GM03348 (cell line): Measurements from ENCODE around the gene RIOK1.
A peak's percentile ranks its signal among the peaks of the same experiment; 100 is the strongest.

Experiments used
- DNase-seq: peaks from one replicate; pipeline ENCODE4 v3.0.0; 2012; ENCODE audit warnings: low spot score

RIOK1 gene

DNA sequence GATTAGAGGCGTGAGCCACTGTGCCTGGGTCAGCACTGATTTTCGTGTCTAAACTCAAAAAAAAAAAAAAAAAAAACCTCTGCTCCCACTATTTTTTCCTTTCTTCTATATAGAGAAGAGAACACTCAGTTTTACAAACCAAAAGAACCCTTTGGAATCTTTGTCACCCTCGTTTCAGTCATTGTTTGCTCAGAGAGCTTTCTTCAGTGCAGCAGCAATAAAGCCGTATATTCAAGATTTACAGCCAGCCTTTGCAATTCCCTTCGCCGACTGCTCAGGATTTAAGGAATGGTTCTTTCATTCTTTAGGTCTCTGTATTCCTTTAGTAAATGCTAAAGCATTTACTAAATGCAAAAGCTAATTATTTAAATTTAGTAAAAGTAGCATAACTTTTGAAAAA, 20.1 kb downstream of the RIOK1 start:
- DNase-seq = no peak

DNA sequence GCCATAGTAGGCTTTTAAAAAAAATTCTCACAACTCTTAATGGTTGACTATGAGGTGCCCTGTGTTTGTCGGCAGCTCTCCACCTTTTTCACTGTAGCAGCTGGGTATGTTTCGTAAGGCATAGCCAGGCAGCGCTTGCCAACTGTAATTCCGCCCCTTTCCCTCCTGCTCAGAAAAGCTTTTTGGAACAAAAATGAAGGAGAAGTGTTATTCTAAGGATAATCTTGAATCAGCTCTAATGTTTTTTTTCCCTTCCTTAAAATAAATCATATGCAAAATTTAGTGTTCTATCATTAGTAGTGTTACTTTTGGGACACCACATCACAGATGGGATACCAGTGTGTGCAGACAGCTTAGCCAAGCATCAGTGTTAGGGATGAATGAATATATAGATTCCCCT, 21.2 kb downstream of the RIOK1 start:
- no peak for DNase-seq

DNA sequence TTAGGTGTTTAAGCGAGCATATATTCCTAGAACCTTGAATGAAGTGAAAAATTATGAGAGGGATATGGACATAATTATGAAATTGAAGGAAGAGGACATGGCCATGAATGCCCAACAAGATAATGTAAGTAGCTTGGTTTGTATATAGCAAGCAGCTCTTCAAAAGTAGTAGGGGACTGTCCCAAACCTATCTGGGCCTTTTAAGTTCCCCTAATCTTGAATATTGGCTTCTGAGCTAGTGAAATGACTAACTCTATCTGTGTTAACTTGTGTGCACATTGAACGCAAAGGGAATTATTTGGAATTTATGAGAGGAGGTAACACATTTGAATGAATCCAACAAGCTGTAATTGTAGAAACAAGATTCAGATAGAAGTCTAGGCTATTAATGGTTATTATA, 21.7 kb downstream of the RIOK1 start:
- DNase-seq = no peak

DNA sequence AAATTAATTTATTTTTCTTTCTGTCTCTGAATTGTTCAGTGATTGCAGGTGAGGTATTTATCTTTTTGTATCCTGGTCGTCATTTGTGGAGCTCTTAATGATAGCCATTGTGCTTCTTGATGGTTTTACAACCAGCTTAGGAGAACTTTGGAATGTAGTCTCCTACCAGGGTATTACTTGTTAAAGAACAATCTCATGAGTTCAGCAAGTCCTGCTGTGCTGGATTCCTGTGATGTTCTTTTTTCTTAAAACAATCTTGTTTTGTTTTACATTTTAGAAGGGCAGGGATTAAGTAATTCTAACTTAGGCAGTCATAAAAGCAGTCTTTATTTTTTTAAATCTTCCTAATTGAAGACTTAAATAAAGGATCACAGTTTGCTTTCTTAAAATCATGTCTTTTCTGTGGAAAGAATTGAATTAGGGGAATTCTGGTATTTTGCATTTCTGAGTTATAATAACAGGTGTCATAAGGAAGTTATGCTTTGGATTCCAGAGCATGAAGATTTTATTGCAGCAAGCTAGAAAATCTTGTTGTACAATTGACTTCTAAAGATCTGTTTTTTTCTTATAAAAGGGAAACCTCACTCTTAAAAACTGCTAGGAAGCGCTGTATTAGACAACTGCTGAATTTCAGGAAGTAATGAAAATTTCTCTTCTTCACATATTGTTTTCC, 23.7 kb downstream of the RIOK1 start:
- DNase-seq = no peak

DNA sequence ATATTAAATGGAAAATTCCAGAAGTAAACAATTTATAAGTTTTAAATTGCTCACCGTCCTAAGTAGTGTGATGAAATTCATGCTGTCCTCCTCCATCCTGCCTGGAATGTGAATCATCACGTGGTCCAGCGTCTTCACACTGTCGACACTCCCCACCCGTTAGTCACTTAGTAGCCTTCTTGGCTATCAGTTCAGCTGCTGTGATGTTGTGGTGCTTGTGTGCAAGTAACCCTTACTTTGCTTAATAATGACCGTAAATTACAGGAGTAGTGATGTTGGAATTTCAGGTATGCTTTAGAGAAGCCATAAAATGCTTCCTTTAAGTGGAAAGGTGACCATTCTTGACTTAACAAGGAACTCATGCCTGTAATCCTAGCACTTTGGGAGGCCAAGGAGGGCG, 25.2 kb downstream of the RIOK1 start:
- DNase-seq = peak; percentile 89

DNA sequence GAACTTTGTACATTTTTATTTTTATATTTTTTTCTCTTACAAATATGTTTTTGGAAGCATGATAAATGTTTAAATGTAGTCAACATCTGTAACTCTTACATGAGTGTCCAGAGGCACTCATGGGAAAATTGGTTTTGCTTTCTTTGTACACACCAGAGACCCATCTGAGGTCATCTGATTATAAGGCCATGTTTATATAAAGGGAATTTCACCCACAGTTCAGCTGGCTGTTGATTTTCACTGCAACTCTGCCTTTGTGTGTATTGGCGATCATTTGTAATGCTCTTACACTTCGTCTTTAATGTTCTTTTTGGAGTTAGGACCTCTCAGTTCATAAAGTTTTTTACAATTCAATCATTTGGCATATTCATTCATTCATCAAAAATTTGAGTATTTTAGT, 28.1 kb downstream of the RIOK1 start:
- DNase-seq = no peak

DNA sequence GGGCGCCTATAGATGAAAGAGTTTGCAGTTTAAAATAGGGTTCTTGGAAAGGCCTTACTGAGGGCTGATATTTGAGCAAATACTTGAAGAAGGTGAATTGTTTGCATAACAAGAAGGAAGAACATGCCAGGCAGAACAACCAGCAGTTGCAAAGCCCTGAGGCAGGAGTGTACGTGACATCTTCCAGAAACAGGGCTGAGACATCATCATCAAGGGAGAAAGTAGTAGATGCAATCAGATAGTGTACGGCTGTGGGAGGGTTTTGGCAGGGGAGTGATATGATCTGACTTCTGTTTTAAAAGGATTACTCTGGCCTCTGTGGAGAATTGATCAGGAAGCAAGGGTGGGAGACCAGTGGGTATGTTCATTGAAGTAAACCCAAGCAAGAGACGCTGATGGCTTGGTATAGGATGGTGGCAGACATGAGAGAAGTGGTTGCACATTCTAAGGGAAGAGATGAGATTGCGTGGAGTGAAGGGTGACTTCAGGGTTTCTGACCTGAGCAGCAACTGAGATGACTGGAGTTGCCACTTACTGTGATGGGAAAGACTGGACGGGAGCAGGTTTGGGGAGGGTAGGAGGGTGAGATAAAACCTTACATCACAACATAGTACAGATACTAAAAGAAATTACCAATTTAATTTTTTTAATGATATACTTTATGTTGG, 28.8 kb downstream of the RIOK1 start:
- no peak for DNase-seq

DNA sequence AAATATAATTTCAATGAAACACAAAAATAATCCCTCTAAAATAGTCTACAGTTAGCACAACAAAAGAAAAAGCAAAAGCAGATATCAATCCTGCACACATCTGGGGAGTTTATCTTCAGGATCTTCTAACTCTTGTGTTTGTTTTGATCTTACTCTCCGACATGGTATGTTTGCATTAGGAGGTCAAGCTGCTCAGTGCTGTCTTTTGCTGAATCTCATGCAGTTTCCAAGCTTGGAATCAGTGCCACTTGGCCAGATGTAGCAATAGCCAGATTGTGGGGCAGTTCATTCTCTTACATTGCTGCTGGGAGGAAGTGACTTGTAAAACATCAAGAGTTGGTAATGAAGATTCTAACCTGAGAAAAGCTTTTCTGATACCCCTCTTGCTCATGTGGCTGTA, 29.5 kb downstream of the RIOK1 start:
- DNase-seq = no peak

DNA sequence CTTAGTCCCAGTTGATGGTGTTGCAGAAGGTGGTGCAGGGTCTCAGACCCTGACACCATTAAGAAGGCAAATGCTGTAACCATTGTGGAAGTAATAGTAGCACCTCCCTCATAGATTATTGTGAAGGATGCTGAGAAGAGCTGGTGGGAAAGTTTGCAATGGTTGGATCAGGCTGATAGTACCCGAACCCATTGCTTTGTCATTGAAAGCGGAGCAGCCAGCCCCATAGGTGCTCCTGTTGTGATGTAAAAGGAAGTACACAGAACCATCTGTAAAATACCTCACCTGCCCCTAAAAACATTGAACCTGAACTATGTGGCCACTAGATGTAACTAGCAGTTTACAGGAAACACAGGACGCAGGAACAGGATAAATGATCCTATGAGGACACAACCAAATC, 31.5 kb downstream of the RIOK1 start:
- DNase-seq = no peak

DNA sequence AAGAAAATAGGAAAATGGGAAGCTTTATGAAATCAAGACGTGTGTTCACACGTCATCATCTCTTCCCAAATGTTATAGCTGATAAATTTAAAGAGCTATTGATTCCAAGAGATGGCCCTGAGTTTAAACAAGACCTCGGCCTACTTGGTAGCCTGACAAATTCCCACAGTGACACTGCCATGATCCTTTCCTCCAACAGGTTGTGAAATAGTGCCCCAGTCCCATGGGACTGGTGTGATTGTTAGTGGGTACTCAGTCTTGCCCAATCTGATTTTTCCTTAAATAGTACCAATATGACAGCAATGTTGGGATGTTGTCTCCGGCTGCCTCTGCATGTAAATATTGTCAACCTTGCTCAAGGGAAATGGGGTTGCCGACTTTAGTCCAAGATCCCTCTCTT, 34.5 kb downstream of the RIOK1 start:
- DNase-seq = no peak

DNA sequence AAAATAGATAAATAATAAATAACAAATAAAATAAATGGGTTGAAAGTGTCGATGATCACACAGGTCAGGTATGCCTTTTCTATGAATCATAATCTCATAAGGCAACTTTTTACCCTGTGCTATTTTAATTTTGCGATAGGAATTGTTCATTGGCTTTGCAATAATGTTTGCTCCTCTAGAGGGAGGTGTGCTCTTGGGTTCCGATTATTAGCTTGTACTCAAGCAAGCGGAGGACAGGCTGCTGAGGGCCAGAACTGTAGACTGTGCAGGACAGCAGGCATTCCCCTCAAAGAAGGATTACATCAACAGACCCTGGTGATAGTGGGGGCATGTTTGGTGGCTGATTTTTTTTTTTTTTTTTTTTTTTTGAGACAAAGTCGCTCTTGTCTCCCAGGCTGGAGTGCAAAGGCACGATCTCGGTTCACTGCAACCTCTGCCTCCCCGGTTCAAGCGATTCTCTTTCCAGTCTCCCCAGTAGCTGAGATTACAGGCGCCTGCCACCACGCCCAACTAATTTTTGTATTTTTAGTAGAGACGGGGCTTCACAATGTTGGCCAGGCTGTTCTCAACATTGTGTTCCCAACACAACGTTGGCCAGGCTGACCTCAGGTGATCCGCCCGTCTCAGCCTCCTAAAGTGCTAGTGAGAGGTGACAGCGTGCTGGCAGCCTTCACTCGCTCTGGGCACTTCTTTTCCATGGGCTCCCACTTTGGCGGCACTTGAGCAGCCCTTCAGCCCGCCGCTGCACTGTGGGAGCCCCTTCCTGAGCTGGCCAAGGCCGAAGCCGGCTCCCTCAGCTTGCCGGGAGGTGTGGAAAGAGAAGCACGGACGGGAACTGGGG, 35.6 kb downstream of the RIOK1 start:
- peak; percentile 82 for DNase-seq

DNA sequence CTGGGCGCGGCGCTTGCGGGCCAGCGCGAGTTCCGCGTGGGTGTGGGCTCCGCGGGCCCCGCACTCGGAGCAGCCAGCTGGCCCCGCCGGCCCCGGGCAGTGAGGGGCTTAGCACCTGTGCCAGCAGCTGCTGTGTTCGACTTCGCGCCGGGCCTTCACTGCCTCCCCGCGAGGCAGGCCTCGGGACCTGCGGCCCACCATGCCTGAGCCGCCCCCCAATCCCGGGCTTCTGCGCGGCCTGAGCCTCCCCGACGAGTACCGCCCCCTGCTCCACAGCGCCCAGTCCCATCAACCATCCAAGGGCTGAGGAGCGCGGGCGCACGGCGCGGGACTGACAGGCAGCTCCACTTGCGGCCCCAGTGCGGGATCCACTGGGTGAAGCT, 36.2 kb downstream of the RIOK1 start:
- no peak for DNase-seq

DNA sequence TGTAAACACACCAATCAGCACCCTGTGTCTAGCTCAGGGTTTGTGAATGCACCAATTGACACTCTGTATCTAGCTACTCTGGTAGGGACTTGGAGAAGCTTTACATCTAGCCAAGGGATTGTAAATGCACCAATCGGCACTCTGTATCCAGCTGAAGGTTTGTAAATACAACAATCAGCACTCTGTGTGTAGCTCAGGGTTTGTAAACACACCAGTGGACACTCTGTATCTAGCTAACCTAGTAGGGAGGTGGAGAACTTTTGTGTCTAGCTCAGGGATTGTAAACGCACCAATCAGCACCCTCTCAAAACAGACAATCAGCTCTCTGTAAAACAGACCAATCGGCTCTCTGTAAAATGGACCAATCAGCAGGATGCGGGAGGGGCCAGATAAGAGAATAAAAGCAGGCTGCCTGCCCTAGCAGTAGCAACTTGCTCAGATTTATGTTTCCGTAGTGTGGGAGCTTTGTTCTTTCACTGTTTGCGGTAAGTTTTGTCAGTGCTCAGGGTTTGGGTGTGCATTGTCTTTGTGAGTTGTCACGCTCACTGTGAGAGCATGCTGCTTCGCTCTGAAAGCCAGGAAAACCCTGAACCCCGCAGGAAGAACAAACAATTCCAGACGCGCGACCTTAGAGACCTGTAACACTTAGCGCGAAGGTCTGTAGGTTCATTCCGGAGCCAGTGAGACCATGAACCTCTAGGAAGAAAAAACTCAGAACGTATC, 37.0 kb downstream of the RIOK1 start:
- no peak for DNase-seq

DNA sequence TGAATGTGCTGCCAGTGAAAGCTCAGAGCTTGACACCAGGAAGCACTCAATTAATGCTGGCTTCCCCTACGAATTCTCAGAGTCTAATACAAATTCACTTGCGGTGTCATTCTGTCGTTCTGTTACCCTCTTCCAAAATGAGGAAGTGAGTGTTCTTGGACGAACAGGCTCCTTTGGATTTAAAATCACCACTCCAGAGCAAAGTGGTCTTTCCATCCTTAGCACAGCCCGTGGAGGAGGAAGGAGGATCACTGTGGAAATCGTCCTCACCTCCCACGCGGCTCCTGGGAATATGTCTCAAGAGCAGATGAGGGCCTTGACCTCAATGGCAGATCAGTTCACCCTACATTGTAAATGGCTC, 41.7 kb downstream of the RIOK1 start:
- DNase-seq = no peak

DNA sequence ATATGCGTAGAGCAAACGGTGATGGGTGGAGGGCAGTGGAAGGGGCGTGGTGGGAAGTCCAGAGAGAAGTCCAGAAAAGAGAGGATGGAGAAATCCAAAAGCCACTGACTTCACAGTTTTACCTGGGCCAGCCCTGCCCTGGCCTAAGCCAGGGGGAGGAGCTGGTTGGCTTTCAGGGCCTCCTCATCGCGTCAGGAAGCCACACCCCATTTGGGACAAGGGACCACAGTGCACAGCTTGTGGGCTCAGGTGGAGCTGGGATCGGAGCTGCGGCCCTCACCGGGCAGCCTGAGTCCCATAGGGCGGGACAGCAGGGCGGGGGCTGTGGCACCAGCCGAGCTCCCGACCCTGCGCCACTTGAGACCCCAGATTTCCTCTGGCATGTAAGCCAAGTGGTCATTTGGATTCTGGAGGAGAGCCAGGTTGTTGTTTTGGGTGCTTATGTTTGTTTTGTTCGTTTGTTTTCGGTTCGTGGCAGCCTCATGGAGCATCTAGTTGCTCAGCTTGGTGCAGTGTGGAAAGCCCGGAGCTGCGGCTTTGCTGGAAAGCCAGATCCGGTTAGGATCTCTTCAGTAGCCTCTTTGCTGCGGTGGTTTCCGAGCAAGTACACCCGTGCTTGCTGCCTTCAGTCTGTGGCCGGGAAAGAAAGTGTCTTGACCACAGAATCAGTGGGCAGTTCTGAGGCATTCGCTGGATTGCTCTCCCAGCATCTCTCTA, 42.2 kb downstream of the RIOK1 start:
- no peak for DNase-seq

DNA sequence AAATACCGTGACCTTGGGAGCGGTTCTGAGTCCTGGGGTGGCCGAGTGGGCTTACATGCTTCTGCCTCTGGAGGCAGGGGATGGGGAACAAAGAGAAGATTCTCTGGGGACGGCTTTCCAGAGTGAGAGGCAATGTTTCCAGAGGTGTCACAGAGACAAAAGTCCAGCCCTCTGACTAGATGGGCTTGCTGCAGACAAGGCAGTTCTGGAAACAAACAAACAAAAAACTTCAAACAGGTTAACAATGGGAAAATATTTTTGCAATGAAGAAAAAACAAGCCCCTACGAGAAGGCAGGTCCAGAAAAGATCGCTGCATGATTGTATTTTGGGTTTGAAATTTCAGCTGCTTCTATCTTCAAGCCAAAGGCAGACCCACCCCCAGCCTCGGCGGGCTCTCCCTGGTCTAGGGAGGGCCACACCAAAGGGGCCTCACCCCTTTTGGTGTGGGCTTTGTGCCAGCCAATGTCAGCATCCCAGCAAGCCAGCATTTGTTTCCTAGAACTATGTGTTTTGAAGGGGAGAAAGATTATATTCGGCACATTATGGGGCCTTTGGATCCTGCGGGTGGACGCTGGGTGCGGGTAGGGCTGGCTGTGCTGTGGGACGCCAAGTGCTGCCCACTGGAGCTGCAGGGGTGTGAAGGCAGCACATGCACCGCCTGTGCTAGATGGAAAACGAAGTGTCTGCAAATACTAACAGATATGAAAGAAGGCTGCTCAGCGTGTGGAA, 42.9 kb downstream of the RIOK1 start:
- no peak for DNase-seq

DNA sequence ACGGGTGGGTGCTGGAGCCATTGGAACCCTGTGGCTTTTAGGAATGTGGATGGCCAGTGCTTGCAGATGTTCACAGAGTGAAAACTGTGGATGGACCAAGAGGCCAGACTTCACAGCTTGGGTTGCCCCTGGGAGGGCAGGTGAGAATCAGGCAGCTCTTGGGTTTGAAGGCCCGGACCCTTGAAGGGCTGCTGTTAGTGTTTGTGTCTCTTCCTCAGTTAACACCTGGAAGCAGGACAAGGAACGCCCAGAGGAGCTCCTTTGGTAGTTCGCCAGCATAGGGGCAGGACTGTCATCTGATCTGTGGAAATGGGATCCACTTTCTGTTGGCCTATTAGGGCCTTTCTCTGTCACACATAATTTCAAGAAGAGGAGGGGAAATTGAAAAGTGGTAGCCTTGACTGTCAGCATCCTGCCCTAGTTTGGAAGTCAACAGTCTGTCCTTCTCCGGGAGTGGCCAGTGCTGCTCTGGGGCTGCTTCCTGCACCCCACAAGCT, 43.6 kb downstream of the RIOK1 start:
- DNase-seq = no peak

DNA sequence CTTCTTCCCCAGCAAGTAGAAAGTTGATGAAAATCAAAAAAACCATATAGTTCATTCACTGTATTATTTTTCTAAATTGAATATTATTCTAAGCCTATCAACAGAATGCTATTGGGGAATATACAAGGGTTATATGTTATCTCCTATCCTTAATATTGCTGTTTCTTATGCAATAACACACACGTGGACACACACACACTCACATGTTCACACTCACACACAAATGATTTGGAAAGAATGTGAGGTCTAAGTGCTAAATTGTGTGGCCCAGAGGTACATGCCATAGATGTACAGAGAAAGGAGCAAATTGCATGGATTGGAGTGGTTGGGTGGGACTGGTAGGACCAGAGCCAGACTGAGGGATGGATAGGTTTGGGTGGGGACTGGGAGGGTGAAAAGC, 45.1 kb downstream of the RIOK1 start:
- DNase-seq = no peak

DNA sequence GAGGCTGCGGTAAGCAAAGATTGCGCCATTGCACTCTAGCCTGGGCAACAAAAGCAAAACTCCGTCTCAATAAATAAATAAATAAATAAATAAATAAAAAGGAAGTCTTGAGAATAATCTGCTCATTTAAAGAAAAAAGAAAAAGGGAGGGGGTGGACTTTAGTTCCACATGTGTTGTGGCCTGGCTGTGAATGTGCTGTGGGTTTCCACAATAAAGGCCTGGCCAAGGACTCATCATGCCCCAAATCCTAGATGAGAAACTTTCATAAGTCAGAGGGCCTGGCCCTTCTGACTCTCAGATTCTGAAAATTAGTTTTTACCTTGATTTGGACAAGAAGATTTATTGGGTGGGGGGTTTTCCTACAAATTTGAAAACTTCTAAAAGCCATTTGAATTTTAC, 48.4 kb downstream of the RIOK1 start:
- DNase-seq = no peak

DNA sequence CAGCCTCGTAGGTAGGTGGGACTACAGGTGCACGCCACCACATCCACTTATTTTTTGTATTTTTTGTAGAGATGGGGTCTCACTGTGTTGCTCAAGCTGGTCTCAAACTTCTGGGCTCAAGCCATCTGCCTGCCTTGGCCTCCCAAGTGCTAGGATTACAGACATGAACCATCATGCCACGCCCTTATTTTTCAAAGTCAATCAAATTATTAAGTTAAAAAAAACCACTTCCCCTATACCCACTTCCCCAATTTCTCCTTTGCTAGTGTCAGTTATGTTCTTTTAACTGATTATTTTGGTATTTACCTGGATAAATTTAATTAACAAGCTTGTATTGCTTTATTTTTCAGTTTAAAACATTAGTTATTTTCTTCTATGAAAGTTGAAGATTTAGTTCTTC, 49.6 kb downstream of the RIOK1 start:
- no peak for DNase-seq

DNA sequence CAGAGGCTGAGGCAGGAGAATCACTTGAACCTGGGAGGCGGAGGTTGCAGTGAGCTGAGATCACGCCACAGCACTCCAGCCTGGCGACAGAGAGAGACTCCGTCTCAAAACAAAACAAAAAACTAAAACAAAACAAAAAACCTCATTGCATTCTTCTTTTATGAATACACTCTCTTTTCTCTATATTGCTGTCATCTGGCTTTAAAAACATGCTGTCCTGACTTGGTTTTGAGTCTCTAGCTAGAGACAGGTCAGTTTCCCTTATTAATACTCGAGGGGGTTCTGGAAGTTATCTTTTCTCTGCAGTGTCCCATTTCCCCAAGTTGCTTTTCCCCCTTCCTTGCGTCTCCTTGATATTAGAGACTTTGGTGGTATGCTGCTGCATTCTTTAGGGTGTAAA, 50.9 kb downstream of the RIOK1 start:
- DNase-seq = peak; percentile 57
